T1000 (cell line): ENCODE data around the gene ASIC1.

ENCODE experiments used
- DNase-seq: peaks from one replicate; lab custom pipeline; 2025; ENCODE audit warnings: mixed read lengths; lab: John Stamatoyannopoulos, UW

Gene ASIC1

GRCh38 chr12:50085615-50086072, 28.2 kb downstream of the ASIC1 start:
- no peak for DNase-seq

- DNase-seq, result no peak
Measured at GRCh38 chr12:50086148-50086547, 28.8 kb downstream of the ASIC1 start.

- no peak for DNase-seq
Measured at GRCh38 chr12:50087151-50087550, 29.8 kb downstream of the ASIC1 start.

GRCh38 chr12:50087995-50088394, 30.6 kb downstream of the ASIC1 start:
- no peak for DNase-seq

- DNase-seq, result no peak
Measured at GRCh38 chr12:50088577-50089335, 31.4 kb downstream of the ASIC1 start.

- DNase-seq, result no peak
Measured at GRCh38 chr12:50089730-50090129, 32.3 kb downstream of the ASIC1 start.

- DNase-seq, result no peak
Measured at GRCh38 chr12:50090391-50090790, 33.0 kb downstream of the ASIC1 start.

GRCh38 chr12:50097952-50098351, 40.6 kb downstream of the ASIC1 start:
- no peak for DNase-seq

- no peak for DNase-seq
Measured at GRCh38 chr12:50099302-50100008, 42.1 kb downstream of the ASIC1 start.

GRCh38 chr12:50100561-50100960, 43.2 kb downstream of the ASIC1 start:
- no peak for DNase-seq

GRCh38 chr12:50101663-50102062, 44.3 kb downstream of the ASIC1 start:
- no peak for DNase-seq

GRCh38 chr12:50102131-50102531, 44.7 kb downstream of the ASIC1 start:
- DNase-seq, result no peak

GRCh38 chr12:50102646-50103309, 45.4 kb downstream of the ASIC1 start:
- no peak for DNase-seq

GRCh38 chr12:50103351-50103750, 46.0 kb downstream of the ASIC1 start:
- DNase-seq, result no peak

GRCh38 chr12:50103767-50104321, 46.4 kb downstream of the ASIC1 start, which contains the start of gene GPD1:
Gene GPD1, plus strand, starts transcription at chr12:50104008. Its CDS starts 43 bp downstream, at chr12:50104051.
- no peak for DNase-seq

GRCh38 chr12:50104417-50105366, 47.3 kb downstream of the ASIC1 start:
- no peak for DNase-seq

GRCh38 chr12:50105913-50106450, 48.6 kb downstream of the ASIC1 start:
- no peak for DNase-seq

- no peak for DNase-seq
Measured at GRCh38 chr12:50106907-50107306, 49.5 kb downstream of the ASIC1 start.

GRCh38 chr12:50107416-50108268, 50.2 kb downstream of the ASIC1 start:
- DNase-seq, result no peak

- no peak for DNase-seq
Measured at GRCh38 chr12:50109319-50109718, 51.9 kb downstream of the ASIC1 start.
